Stimulated activated CD8-positive, alpha-beta memory T cell treated with anti-CD3 and anti-CD28 coated beads, Interleukin-7, amount 100 ng/mL, for 48 hours (primary cell): Measurements from ENCODE around the gene HOXB3.
"Not testable (repeated sequence)": the region's sequence is repeated elsewhere in the genome, so short reads cannot be mapped to it uniquely, and the experiment has no call there.

Source experiments
- DNase-seq, 2 donors: peaks; one replicate each; pipeline ENCODE4 v3.0.0-alpha.2; 2020; ENCODE audit warnings: low read depth in 1 of 2; ENCODE audit errors: extremely low read depth in 1 of 2

The HOXB3 gene

DNA sequence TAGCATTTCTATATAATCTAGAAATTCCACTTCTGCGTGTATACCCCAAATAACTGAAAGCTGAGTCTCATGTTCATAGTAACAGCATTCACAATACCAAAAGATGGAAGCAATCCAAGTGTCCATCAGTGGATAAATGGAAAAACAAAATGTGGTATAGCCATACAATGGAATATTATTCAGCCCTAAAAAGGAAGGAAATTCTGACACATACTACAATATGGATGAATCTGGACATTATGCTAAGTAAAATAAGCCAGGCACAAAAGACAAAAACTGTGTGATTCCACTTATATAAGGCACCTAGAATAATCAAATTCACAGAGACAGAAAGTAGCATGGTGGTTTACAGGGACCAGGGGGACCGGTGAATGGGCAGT, 79.7 kb downstream of the HOXB3 start:
- no peak for DNase-seq

DNA sequence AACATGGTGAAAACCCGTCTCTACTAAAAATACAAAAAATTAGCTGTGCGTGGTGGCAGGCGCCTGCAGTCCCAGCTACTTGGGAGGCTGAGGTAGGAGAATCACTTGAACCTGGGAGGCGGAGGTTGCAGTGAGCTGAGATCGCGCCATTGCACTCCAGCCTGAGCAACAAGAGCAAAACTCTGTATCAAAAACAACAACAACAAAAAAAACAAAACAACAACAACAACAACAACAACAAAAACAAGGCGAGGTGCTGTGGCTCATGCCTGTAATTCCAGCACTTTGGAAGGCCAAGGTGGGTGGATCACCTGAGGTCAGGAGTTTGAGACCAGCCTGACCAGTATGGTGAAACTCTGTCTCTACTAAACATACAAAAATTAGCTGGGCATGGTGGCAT, 80.3 kb downstream of the HOXB3 start:
- DNase-seq = not testable (repeated sequence)

DNA sequence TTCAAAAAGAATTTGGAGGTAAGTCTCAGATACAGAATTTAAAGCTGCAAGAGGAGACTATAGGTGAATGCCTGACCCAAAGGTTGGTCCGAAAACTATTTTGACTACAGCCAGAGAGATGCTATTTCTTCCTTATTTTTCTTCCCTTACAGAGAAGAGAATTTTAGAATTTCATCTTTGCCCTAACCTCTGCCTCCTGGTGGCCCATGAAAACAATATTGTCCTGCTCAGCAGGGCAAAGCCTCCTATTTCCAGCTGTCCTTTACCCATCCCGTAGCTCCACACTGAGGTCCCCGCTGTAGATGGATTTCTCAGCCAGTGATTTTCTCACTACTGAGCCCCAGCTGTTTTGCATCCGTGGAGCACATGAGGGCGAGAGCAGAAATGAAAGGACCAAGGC, 83.8 kb downstream of the HOXB3 start:
- DNase-seq = no peak

DNA sequence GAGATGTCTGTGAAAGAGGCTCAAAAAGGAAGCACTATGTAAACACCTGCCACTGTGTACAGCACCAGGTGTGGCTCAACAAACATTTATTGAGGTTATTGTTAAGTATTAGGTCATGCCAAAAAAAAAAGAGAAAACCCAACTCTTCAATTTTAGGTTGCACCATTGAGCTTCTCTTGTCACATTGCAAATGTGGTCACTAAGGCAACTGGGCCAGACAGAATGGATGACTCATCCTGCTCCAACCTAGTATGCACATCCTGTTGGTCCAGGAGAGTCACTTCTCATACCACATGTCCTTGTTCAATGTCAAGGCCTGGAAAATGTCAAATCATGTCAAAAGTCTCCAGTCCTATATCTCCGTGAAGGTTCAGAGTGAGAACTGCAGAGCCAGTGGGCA, 84.3 kb downstream of the HOXB3 start:
- no peak for DNase-seq

DNA sequence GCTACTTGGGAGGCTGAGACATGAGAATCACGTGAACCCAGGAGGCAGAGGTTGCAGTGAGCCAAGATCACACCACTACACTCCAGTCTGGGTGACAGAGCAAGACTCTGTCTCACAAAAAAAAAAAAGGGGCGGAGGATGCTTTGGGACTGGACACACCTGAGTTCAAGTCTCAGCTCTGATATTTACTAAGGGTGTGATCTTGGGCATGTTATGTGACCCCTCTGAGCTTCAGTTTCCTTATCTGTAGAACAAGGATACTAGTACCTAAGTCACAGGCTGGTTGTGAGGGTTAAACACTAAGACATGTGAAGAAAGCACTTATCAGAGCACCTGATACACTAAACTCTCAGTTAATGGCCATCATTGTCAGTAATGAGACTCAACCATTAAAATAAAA, 85.1 kb downstream of the HOXB3 start:
- DNase-seq = no peak

DNA sequence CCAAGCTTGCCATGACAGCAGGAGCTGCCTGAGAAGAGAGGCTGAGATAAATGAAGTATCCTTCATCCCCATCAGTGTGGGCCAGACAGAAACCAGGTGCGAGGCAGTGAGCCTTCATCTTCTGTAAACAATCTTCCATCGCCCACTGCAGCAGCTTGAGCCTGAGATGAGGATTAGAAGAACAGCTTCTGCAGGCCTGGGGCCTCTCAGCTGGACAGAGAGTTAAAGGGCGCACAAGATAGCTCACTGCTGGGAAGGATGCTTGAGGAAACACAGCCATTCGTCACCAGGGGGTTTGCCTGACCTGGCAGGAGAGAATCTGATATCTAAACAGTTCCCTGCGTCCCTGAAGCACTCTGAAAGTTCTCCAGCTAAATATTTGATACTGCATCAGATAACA, 86.3 kb downstream of the HOXB3 start:
- DNase-seq = no peak

DNA sequence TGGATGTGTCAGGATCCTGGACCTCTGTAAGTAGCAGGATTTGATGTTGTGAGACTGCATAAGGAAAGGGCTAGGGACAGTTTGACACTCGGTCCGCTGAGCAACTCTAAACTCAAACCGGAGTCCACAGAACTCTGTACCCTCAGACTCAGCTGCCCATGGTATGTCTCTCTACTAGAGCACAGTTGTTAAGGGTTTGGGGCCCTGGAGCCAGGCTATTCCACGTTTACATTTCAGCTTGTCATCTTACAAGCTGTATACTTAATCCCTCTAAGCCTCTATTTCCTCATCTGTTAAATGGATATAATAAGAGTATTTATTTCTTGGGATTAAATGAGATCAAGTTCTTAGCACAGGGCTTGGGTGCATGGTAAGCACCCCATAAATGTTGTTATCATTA, 87.1 kb downstream of the HOXB3 start:
- DNase-seq = no peak

DNA sequence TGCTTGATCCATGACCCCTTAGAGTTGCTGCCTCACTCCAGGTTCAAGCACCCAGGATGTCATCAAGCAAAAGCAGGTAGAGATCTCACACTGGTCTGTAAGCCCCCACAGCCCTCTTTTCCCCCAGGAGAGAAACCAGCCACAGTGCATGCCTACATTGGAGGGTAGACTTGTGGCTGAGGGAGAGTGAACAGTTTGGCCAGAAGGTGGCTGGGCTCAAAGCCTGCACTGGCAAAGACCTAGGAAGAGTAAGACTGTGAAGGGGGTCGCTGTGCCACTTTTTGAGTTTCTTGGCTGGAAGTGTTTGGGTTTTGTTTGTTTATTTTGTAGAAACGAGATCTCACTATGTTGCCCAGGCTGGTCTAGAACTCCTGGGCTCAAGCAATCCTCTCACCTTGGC, 87.7 kb downstream of the HOXB3 start:
- no peak for DNase-seq

DNA sequence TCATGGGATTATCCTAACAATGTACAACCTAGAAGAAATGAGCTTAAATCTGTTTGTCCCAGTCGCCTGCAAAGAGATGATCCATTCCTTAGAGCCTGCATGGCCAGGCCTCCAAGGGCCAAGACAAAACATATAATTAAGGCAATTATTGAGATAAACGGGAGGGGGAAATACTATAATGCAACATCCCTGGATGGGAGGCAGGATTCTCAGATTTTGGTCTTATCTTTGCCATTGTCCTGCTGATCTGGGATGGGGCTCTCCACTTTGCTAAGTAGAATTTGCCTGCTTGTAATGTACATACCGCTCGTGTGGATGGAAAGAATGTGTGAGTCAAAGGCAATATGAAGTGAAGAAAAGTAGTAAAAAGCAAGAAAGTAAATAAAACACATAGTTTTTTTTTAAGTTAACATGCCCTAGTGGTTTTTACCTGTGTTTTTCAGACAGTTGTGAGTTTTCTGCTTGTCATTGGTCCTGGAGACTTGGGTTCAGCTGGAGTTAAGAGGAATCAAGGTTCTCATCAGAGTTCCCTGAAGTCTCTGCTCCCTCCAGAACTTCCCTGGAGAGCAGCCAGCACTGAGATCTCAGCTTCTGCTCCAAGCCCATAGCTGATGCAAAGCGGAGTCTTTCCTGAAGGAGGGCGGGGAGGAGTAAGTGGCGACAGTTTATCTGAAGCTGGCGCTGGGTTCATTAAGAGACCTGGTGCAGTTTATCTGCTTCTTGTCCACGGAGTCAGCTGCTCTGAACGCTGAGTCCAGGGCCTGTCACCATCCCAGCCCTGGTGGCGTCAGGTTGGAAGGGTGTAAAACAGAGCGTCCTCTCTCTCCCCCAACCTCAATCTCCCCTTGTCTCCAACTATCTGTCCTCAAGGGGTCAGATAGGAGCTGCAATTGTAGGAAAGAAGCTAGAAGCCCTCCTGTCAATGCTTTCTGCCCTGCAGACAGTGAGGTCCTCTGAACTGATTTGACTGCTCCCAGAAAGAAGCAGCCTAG, 89.3 kb downstream of the HOXB3 start:
- DNase-seq = no peak

DNA sequence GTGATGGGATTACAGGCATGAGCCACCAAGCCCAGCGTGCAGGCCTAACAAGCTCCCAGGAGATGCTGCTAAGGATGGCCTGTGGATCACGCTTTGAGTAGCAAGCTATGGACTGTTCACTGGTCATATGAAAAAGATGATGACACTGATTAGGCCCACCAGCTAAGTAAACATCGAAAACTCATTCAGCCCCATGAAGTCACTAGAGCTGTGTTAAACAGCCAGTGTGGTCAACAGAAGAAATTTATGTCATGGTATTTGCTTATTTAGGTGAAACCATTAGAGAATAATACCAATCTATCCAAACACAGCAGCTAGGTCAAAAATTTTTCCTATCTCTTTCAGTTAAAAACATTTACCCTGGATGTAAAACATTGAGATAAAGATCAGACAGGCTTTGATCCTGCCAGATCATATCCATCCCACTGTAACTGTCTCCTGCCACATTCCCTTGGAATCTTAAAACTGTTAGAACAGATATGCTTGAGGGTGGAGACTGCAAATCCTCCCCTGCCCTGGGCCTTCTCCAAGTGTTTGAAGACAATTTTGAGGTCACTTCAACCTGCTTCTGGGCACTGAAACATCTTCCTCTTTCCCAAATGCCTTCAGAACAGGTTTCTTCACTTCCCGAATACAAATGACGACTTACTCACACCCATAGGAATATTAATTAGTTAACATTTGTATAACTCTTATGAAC, 90.2 kb downstream of the HOXB3 start:
- DNase-seq = no peak

DNA sequence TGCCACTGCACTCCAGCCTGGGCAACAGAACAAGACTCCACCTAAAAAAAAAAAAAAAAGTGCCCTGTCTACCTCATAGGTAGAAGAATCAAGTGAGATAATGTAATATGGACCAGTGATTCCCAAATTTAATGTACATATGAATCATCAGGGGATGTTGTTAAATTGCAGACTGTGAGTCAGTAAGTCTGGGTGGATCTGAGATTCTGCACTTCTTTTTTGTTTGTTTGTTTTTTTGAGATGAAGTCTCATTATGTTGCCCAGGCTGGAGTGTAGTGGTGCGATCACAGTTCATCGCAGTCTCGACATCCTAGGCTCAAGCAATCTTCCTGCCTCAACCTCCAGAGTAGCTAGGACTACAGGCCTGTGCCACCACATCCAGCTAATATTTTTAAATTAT, 90.8 kb downstream of the HOXB3 start:
- no peak for DNase-seq
